Stomach smooth muscle (tissue), 2 donors: ENCODE results near the gene VGLL2.

Source experiments
- H3K27ac ChIP-seq: one replicate; pipeline ENCODE4 v1.7.0; 2013; ENCODE audit warnings: mild to moderate bottlenecking, low read length, inconsistent platforms
- H3K27me3 ChIP-seq, 2 donors: one replicate each; pipeline ENCODE4 v1.7.0; 2013; ENCODE audit warnings: low read length in 2 of 2; ENCODE audit not compliant: insufficient read depth in 2 of 2, control insufficient read depth in 1 of 2
- H3K36me3 ChIP-seq, 2 donors: one replicate each; pipeline ENCODE4 v1.7.0; 2013; ENCODE audit warnings: low read length in 2 of 2; ENCODE audit not compliant: control insufficient read depth in 2 of 2, insufficient read depth in 2 of 2
- H3K4me1 ChIP-seq: one replicate; pipeline ENCODE4 v1.7.0; 2013; ENCODE audit warnings: low read length; ENCODE audit not compliant: control insufficient read depth, insufficient read depth
- H3K4me3 ChIP-seq, 2 donors: one replicate each; pipeline ENCODE4 v1.7.0; 2013; ENCODE audit warnings: low read length in 2 of 2
- H3K9ac ChIP-seq, 2 donors: one replicate each; pipeline ENCODE4 v1.7.0; 2013; ENCODE audit warnings: low read length in 2 of 2, mild to moderate bottlenecking in 1 of 2
- H3K9me3 ChIP-seq, 2 donors: one replicate each; pipeline ENCODE4 v1.7.0; 2013; ENCODE audit warnings: low read length in 2 of 2; ENCODE audit not compliant: control insufficient read depth in 2 of 2
- donor health status: healthy.
- donor health status: Pancreatic carcinoma.

VGLL2 gene

DNA sequence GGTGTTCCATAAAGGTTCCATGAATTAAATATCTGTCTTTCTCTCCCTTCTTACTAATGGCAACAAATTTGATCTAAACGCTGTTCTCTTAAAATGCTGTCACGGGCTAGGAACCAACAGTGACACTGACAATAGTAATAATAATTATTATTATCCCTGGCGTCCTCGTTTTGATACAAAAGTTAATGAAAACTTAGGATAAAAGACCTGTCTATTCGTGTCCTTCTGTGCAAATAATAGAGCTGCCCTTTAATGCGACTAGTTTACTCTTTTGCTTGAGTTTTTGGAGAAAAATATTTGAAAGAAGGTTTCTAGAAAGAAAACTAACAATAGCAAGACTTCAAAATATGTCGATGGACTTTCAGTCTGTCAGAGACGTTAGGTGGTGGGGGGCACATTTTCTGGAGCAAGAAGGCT lies 4.3 kb downstream of the VGLL2 start:
- Histone ChIP-seq H3K4me1 (peaks cover 26% of the 10 kb centered on the region), H3K9me3 (peaks cover 0 to 2% of the 10 kb centered on the region in 2 donors), H3K27ac (no peak overlapping the region), H3K4me3 (no peak overlapping the region), H3K27me3 (peaks cover 67 to 87% of the 10 kb centered on the region in 2 donors), H3K9ac (no peak overlapping the region), H3K36me3 (no peaks in the 10 kb centered on the region)

DNA sequence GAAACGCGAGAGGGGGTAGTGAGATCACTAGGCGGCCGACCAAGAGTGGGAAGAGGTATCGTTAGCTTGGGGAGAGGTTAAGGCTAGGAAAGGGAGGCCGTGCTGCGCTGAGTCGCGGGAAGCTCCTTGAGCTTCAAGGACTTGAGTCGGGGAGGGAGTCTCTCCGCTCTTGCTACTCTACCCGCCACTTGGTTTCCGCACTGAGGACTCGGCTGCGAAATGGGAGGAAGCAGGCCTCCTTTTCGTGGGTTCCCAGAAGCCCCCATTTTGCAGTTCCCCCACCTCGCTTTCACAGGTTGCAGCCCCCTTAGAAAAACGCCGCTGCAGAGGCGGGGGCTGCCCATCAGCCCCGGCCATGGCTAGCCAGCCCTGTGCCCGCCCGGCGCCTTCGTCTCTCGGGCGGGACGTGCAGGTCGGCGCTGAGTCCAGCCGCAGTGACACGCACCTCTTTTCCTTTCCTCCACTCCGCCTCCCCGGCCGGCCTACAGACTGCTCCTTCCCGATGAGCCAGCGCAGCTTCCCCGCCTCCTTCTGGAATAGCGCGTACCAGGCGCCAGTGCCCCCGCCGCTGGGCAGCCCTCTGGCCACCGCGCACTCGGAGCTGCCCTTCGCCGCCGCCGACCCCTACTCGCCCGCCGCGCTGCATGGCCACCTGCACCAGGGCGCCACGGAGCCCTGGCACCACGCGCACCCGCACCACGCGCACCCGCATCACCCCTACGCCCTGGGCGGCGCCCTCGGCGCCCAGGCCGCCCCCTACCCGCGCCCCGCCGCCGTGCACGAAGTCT lies 4.9 kb downstream of the VGLL2 start:
- Histone ChIP-seq H3K36me3 (no peaks in the 10 kb centered on the region), H3K9me3 (peaks cover 0 to 2% of the 10 kb centered on the region in 2 donors), H3K4me1 (peaks cover 21% of the 10 kb centered on the region), H3K4me3 (peak overlapping the region; percentile 26 to 57), H3K27me3 (peaks cover 65 to 88% of the 10 kb centered on the region in 2 donors), H3K27ac (no peak overlapping the region), H3K9ac (no peak overlapping the region)

DNA sequence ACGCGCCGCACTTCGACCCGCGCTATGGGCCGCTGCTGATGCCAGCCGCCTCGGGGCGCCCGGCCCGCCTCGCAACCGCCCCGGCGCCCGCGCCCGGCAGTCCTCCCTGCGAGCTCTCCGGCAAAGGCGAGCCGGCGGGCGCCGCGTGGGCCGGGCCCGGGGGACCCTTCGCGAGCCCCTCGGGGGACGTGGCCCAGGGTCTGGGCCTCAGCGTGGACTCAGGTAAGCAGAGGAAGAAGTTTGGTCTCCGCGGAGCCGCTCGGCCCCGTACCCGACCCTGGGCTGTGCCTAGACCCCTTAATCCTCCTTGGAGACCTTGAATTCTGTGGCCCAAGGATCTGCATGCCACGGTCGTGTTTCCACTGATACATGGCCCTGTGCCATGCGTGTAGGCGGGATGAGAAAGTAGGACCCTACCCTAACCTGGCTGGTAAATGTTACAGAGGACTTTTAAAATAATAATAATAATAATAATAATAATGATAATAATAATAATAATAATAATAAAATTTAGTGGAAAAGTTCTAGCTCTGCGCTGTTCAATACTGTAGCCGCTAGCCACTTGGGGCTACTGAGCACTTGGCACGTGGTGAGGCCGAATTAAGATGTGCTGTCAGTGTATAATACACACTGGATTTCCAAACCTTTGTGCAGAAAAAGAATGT lies 5.6 kb downstream of the VGLL2 start:
- Histone ChIP-seq H3K36me3 (no peaks in the 10 kb centered on the region), H3K4me1 (peaks cover 15% of the 10 kb centered on the region), H3K9ac (no peak overlapping the region), H3K9me3 (peaks cover 0 to 2% of the 10 kb centered on the region in 2 donors), H3K4me3 (peak overlapping the region in 1 of 2 donors; percentile 57), H3K27ac (no peak overlapping the region), H3K27me3 (peaks cover 63 to 85% of the 10 kb centered on the region in 2 donors)

DNA sequence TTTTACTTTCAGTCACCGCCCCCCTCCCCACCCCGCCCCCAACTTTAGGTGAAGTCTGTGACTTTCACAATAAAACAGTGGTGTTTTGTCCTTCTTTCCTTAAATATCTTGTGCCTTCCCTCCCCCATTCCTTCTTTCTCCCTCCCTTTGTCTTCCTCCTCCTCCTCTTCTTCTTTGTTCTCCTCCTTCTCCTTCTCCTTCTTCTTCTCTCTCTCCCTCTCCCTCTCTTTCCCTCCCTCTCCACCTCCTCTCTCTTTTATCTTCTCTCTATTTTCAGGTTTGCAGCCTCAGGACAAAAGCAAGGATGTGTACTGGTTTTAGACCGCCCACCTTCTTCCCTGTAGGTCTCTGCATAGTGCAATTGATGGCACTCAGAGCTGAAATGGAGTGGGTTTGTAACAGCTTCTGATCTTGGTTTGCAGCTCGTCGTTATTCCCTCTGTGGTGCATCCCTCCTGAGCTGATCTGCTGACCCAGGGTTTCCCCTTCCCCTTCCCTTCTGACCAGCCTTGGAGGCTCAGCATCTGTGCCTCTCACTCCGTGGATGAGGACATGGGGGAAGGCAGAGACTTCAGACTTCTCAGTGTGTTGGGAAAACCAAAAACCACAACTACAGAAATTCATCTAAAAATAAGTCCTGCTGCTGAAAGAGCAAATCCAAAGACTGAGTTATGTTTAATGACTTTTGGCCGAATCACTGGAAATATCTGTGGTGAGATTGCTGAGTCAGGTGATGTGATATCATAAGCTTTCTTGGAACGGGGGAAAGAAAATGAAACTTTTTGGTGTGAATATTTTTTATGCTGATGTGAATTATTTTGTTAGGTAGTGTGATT lies 6.9 kb downstream of the VGLL2 start:
- H3K27me3 ChIP-seq = peaks cover 51 to 72% of the 10 kb centered on the region in 2 donors
- no peaks in the 10 kb centered on the region for H3K9me3 ChIP-seq
- H3K4me1 ChIP-seq = peaks cover 10% of the 10 kb centered on the region
- no peak overlapping the region for H3K4me3 ChIP-seq
- H3K27ac ChIP-seq = no peak overlapping the region
- H3K9ac ChIP-seq = no peak overlapping the region
- no peaks in the 10 kb centered on the region for H3K36me3 ChIP-seq

DNA sequence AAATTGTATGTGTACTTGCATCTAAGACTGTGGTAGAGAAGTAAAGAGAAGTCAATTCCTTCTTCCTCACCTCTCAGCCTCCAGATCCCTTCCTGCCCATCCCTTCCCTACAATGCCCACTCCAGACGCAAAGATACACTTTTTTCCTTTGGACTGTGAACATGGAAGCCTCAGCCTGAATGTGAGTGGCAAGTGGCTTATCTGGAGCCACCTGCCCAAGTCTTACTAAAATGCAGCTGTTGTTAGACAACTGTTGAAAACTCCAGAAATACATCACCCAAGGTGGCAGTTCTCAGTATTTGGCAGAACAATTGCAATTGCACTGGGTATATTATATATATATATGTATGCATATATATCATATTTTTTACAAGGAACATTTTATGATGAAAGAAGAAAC lies 7.5 kb downstream of the VGLL2 start:
- Histone ChIP-seq H3K27ac (no peak overlapping the region), H3K9ac (no peak overlapping the region)

DNA sequence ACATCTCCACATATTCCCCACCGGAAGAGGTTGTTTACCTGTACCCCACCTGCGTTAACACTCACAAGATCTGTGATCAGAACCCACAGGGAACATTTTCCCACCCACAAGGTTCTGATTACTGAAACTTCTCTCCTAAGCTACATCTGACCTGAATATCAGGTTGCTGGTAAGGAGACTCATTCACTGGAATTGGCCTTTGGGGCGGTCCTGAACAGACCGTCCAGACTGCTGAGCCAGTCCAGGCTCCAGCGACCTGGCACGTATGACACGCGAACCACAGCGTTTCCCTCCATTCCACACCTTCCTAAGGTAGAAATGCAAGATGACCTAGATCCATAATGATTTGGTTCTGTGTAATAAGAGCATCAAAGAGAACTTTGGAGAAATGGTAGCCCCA lies 9.8 kb downstream of the VGLL2 start:
- Histone ChIP-seq H3K4me3 (no peak overlapping the region), H3K27ac (no peak overlapping the region), H3K9ac (no peak overlapping the region), H3K4me1 (peaks cover 6% of the 10 kb centered on the region), H3K27me3 (peaks cover 22 to 43% of the 10 kb centered on the region in 2 donors), H3K36me3 (no peaks in the 10 kb centered on the region), H3K9me3 (no peaks in the 10 kb centered on the region)

More for the DNA sequence above, 7.5 kb downstream of the VGLL2 start:
- peaks cover 44 to 66% of the 10 kb centered on the region in 2 donors for H3K27me3 ChIP-seq
- no peaks in the 10 kb centered on the region for H3K36me3 ChIP-seq
- H3K4me1 ChIP-seq = peaks cover 10% of the 10 kb centered on the region
- no peak overlapping the region for H3K4me3 ChIP-seq
- no peaks in the 10 kb centered on the region for H3K9me3 ChIP-seq

DNA sequence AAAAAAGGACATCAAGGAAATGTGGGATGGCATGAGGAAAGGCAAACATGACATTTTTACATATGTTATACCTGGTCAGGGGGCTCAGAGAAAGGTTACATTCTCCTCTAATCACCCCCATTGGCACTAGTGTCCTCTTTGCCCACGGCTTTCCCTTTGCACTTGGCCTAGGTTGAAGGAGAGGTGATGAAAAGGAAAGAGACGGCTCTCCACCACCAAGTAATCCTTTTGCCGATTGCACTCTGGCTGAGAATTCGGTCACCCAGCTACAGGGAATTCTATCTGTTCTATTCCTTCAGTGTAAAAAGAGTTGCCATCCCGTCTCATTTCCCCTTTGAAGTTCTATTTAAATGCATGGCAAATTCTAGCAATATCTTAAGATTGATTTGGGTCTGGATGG lies 10.4 kb downstream of the VGLL2 start:
- no peaks in the 10 kb centered on the region for H3K36me3 ChIP-seq
- peaks cover 1% of the 10 kb centered on the region for H3K4me1 ChIP-seq
- H3K27me3 ChIP-seq = peaks cover 20 to 38% of the 10 kb centered on the region in 2 donors
- H3K4me3 ChIP-seq = no peak overlapping the region
- no peaks in the 10 kb centered on the region for H3K9me3 ChIP-seq
- no peak overlapping the region for H3K27ac ChIP-seq
- H3K9ac ChIP-seq = no peak overlapping the region

DNA sequence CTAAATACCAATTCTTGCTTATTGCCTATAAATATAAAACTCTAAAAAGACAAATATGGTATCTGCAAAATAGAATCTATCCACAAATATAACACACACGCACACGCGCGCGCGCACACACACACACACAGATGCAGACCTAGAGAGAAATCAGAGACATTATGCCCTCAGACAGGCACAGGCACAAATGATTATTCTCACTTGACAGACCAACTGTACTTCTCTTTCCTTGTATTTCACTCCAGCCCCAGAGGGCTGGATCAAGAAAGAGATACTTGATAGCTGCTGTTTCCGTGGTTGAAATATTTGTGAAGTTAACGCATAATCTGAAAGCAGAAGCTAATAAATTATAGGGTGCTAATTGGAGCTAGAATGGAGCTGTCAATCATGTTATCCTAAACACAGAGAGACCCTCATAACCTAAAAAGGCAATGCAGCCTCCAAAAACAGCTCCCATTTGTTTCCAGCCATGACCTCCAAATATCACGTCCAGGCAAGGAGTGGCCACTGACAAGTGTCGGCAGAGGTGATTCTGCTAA lies 11.5 kb downstream of the VGLL2 start:
- H3K9me3 ChIP-seq = no peaks in the 10 kb centered on the region
- H3K36me3 ChIP-seq = no peaks in the 10 kb centered on the region
- no peaks in the 10 kb centered on the region for H3K4me1 ChIP-seq
- no peak overlapping the region for H3K27ac ChIP-seq
- H3K27me3 ChIP-seq = peaks cover 18 to 27% of the 10 kb centered on the region in 2 donors
- H3K9ac ChIP-seq = no peak overlapping the region
- no peak overlapping the region for H3K4me3 ChIP-seq

DNA sequence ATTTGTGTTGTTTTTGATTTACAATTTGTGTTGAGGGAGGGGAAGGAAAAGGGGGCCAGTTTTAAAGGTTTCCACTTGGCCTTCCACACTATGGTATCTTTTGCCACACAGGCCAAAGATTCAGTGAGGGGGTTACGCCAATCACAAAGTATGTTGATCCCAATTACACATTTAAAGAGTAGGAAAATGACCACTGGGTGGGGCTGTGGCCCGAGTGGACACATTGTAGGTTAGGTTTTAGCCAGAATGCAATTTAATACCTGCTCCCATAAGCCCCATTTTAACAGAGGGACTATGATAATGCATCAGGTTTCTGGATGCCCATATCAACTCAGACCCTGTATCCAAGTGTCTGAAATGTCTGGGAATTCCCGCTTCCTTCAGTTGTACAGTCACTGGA lies 15.6 kb downstream of the VGLL2 start:
- no peaks in the 10 kb centered on the region for H3K27me3 ChIP-seq
- no peaks in the 10 kb centered on the region for H3K4me1 ChIP-seq
- H3K4me3 ChIP-seq = no peak overlapping the region
- H3K9me3 ChIP-seq = no peaks in the 10 kb centered on the region
- H3K36me3 ChIP-seq = no peaks in the 10 kb centered on the region
- H3K27ac ChIP-seq = no peak overlapping the region
- H3K9ac ChIP-seq = no peak overlapping the region

DNA sequence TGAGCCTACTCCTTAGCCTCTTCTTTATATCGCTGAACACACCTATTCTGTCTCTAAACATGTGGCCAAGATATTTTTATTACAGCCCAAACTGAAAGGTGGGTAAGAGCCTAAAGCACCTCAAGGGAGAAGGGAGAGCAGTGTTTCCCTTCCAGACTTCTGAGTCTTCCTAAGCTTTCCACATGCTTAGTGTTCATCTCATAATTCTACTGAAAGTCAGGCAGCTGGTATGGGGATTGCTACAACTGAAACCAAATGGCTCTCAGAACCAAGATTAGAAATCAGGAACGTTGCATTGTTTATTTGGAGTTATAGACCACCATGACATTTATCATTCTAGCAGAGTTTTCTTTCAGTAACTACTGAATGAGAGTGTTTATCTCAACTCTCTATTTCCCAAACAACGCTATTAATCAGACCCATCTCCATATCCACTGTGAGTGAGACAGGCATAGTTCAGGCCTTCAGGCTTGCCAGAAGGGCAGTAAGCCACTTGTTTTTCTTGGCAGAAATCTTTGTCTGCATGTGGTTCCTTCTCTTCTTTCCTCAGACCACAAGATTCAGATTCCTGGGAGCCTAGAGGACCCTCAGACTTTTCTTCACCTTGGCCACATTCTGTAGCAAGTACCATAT lies 22.8 kb downstream of the VGLL2 start:
- Histone ChIP-seq H3K4me1 (no peaks in the 10 kb centered on the region), H3K9me3 (no peaks in the 10 kb centered on the region), H3K9ac (no peak overlapping the region), H3K27me3 (no peaks in the 10 kb centered on the region), H3K36me3 (no peaks in the 10 kb centered on the region), H3K27ac (no peak overlapping the region), H3K4me3 (no peak overlapping the region)
